ENCODE data around the gene CARD10. TPM values are rescaled to one million over a fixed set of nuclear protein-coding genes. Genes with fewer than 3 reads are reported as not detected.

Gene CARD10
- total and polyA plus RNA-seq, 2 of the 13 experiments (the other 11 are each of a cell fraction or from before 2014, with no cell fraction given), result 35.2 to 55.8 TPM

DNA sequence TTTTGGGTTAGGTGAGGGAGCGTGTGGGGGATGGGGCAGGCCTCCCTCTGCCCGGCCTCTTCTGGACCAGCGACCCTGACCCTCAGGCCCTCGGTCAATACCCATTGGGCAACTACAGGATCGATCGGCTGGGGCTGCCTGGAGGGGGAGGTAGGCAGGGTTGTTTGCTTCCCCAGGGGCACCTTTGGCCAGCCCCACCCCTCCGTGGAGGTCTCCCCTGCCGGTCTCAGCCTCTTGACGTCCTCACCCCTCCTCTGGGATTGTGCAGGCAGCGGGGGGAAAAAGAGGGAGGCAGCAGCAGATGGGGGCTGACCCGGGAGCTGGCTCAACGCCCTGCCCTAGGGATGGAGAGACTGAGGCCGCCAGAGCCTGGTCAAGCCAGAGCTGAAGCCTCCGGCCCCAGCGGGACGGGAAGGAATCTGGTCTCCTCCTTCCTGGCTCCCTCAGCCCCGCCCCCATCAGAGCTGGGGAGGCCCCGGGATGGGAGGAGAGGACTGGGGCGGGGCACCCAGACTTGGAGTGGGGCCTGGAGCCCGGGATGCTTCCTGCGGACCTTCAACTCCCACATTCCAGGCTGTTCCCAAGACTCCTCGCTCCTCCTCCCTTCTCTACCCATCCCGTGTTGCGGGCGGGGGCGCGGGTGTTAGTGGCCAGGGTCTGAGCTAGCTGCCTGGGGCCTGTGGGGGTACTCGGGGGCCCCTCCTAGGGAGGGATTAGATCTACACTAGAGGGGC lies 26.7 kb upstream of the CARD10 start (continued):
- TF ChIP-seq, protein P1, sequence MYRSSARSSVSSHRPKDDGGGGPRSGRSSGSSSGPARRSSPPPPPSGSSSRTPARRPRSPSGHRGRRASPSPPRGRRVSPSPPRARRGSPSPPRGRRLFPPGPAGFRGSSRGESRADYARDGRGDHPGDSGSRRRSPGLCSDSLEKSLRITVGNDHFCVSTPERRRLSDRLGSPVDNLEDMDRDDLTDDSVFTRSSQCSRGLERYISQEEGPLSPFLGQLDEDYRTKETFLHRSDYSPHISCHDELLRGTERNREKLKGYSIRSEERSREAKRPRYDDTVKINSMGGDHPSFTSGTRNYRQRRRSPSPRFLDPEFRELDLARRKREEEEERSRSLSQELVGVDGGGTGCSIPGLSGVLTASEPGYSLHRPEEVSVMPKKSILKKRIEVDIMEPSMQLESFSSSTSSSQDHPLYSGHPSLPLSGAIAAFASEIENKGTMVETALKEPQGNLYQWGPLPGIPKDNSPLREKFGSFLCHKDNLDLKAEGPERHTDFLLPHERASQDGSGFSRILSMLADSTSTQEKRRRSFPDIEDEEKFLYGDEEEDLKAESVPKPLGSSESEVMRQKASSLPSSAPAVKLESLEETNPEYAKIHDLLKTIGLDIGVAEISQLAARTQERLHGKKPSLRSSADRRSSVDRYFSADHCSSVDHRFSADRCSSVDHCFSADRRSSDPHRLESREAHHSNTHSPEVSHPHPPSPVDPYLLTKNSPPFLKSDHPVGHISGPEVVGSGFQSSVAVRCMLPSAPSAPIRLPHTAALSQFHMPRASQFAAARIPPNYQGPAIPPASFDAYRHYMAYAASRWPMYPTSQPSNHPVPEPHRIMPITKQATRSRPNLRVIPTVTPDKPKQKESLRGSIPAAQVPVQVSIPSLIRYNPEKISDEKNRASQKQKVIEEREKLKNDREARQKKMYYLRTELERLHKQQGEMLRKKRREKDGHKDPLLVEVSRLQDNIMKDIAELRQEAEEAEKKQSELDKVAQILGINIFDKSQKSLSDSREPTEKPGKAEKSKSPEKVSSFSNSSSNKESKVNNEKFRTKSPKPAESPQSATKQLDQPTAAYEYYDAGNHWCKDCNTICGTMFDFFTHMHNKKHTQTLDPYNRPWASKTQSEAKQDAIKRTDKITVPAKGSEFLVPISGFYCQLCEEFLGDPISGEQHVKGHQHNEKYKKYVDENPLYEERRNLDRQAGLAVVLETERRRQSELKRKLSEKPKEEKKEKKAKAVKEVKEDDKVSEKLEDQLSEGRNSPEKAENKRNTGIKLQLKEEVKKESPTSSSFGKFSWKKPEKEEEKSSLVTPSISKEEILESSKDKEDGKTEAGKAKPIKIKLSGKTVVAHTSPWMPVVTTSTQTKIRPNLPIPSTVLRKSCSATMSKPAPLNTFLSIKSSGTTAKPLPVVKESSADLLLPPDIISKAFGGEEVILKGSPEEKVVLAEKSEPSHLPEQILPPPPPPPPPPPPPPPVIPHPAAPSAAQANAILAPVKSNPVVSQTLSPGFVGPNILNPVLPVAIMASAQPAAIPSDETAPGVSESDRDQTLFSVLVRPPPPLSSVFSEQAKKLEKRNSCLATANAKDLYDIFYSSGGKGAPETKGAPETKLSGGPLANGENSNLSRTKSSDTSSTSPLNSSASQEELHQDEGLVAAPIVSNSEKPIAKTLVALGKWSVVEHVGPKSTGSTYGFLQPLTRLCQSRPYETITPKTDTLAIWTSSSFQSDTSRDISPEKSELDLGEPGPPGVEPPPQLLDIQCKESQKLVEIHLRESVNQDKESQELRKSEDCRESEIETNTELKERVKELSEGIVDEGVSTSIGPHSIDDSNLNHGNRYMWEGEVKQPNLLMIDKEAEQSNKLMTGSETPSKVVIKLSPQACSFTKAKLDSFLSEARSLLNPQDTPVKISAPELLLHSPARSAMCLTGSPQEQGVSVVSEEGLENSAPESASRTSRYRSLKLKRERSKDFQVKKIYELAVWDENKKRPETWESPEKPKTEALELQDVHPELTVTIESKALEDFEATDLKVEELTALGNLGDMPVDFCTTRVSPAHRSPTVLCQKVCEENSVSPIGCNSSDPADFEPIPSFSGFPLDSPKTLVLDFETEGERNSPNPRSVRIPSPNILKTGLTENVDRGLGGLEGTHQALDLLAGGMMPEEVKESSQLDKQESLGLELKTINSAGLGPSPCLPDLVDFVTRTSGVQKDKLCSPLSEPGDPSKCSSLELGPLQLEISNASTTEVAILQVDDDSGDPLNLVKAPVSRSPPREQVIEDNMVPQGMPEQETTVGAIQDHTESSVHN (CRISPR knock-in tag; IDR thresholded peaks at IDR 0.05), result peak; percentile 96
- TF ChIP-seq ZNF556 (CRISPR knock-in tag; IDR thresholded peaks at IDR 0.05; ENCODE audit: borderline replicate concordance) (peak; percentile 98), KDM1A (CRISPR knock-in tag; IDR thresholded peaks at IDR 0.05) (no peak; the same call in 1 of the 2 replicates), ZBTB38 (CRISPR knock-in tag; IDR thresholded peaks at IDR 0.05) (no peak; the same call in 1 of the 2 replicates), RFXAP (CRISPR knock-in tag; IDR thresholded peaks at IDR 0.05; ENCODE audit: borderline replicate concordance) (peak; percentile 6; the same call in 1 of the 2 replicates), SIN3B (IDR thresholded peaks at IDR 0.05; ENCODE audit: low read length) (no peak)
- TF ChIP-seq, protein P2, sequence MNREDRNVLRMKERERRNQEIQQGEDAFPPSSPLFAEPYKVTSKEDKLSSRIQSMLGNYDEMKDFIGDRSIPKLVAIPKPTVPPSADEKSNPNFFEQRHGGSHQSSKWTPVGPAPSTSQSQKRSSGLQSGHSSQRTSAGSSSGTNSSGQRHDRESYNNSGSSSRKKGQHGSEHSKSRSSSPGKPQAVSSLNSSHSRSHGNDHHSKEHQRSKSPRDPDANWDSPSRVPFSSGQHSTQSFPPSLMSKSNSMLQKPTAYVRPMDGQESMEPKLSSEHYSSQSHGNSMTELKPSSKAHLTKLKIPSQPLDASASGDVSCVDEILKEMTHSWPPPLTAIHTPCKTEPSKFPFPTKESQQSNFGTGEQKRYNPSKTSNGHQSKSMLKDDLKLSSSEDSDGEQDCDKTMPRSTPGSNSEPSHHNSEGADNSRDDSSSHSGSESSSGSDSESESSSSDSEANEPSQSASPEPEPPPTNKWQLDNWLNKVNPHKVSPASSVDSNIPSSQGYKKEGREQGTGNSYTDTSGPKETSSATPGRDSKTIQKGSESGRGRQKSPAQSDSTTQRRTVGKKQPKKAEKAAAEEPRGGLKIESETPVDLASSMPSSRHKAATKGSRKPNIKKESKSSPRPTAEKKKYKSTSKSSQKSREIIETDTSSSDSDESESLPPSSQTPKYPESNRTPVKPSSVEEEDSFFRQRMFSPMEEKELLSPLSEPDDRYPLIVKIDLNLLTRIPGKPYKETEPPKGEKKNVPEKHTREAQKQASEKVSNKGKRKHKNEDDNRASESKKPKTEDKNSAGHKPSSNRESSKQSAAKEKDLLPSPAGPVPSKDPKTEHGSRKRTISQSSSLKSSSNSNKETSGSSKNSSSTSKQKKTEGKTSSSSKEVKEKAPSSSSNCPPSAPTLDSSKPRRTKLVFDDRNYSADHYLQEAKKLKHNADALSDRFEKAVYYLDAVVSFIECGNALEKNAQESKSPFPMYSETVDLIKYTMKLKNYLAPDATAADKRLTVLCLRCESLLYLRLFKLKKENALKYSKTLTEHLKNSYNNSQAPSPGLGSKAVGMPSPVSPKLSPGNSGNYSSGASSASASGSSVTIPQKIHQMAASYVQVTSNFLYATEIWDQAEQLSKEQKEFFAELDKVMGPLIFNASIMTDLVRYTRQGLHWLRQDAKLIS (CRISPR knock-in tag; IDR thresholded peaks at IDR 0.05), result no peak
- TF ChIP-seq, protein P3, sequence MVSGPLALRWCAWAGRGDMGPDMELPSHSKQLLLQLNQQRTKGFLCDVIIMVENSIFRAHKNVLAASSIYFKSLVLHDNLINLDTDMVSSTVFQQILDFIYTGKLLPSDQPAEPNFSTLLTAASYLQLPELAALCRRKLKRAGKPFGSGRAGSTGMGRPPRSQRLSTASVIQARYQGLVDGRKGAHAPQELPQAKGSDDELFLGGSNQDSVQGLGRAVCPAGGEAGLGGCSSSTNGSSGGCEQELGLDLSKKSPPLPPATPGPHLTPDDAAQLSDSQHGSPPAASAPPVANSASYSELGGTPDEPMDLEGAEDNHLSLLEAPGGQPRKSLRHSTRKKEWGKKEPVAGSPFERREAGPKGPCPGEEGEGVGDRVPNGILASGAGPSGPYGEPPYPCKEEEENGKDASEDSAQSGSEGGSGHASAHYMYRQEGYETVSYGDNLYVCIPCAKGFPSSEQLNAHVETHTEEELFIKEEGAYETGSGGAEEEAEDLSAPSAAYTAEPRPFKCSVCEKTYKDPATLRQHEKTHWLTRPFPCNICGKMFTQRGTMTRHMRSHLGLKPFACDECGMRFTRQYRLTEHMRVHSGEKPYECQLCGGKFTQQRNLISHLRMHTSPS (CRISPR knock-in tag; IDR thresholded peaks at IDR 0.05; ENCODE audit: low read depth), result peak; percentile 96
- TF ChIP-seq, protein P4, sequence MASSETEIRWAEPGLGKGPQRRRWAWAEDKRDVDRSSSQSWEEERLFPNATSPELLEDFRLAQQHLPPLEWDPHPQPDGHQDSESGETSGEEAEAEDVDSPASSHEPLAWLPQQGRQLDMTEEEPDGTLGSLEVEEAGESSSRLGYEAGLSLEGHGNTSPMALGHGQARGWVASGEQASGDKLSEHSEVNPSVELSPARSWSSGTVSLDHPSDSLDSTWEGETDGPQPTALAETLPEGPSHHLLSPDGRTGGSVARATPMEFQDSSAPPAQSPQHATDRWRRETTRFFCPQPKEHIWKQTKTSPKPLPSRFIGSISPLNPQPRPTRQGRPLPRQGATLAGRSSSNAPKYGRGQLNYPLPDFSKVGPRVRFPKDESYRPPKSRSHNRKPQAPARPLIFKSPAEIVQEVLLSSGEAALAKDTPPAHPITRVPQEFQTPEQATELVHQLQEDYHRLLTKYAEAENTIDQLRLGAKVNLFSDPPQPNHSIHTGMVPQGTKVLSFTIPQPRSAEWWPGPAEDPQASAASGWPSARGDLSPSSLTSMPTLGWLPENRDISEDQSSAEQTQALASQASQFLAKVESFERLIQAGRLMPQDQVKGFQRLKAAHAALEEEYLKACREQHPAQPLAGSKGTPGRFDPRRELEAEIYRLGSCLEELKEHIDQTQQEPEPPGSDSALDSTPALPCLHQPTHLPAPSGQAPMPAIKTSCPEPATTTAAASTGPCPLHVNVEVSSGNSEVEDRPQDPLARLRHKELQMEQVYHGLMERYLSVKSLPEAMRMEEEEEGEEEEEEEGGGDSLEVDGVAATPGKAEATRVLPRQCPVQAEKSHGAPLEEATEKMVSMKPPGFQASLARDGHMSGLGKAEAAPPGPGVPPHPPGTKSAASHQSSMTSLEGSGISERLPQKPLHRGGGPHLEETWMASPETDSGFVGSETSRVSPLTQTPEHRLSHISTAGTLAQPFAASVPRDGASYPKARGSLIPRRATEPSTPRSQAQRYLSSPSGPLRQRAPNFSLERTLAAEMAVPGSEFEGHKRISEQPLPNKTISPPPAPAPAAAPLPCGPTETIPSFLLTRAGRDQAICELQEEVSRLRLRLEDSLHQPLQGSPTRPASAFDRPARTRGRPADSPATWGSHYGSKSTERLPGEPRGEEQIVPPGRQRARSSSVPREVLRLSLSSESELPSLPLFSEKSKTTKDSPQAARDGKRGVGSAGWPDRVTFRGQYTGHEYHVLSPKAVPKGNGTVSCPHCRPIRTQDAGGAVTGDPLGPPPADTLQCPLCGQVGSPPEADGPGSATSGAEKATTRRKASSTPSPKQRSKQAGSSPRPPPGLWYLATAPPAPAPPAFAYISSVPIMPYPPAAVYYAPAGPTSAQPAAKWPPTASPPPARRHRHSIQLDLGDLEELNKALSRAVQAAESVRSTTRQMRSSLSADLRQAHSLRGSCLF (CRISPR knock-in tag; IDR thresholded peaks at IDR 0.05; ENCODE audit: borderline replicate concordance), result no peak

Data from HepG2 (cell line).